Osteocyte (in vitro differentiated cells): ENCODE measurements around the gene ZNF354C. TPM values are rescaled to one million over a fixed set of nuclear protein-coding genes. Genes with fewer than 3 reads are reported as not detected.

Experiments used
- DNase-seq: peaks from one replicate; pipeline ENCODE4 v3.0.0; 2021; ENCODE audit warnings: mixed read lengths; ENCODE audit not compliant: unreplicated experiment; ENCODE audit errors: extremely low spot score
- H3K27ac Mint-ChIP-seq: one replicate; pipeline ENCODE4 v1.8.0; 2021; ENCODE audit warnings: mild to moderate bottlenecking, mixed read lengths; ENCODE audit not compliant: unreplicated experiment
- H3K27me3 Mint-ChIP-seq: one replicate; pipeline ENCODE4 v1.8.0; 2021; ENCODE audit warnings: mixed read lengths; ENCODE audit not compliant: unreplicated experiment
- H3K36me3 Mint-ChIP-seq: one replicate; pipeline ENCODE4 v1.8.0; 2021; ENCODE audit warnings: mixed read lengths; ENCODE audit not compliant: unreplicated experiment
- H3K4me1 Mint-ChIP-seq: one replicate; pipeline ENCODE4 v1.8.0; 2021; ENCODE audit warnings: mixed read lengths; ENCODE audit not compliant: unreplicated experiment
- H3K4me3 Mint-ChIP-seq: one replicate; pipeline ENCODE4 v1.8.0; 2021; ENCODE audit warnings: mild to moderate bottlenecking, moderate library complexity, mixed read lengths; ENCODE audit not compliant: unreplicated experiment
- H3K9me3 Mint-ChIP-seq: one replicate; pipeline ENCODE4 v1.8.0; 2021; ENCODE audit warnings: mixed read lengths; ENCODE audit not compliant: unreplicated experiment
- CTCF ChIP-seq: fragments of 200-600 bp; sonication (generic); IDR thresholded peaks from 2 replicates; pipeline ENCODE4 v1.5.0; 2021; ENCODE audit warnings: antibody characterized with exemption, mild to moderate bottlenecking, moderate library complexity
- total RNA-seq: library from RNA; stranded (reverse); gene quantifications from 2 replicates; pipeline ENCODE4 v1.2.1, GENCODE V29; 2021

ZNF354C gene
- total RNA-seq, 1 donor from 2014 or later: 4.6 TPM

- DNase-seq: peak; percentile 51
- no peak overlapping the region for H3K4me3 Mint-ChIP-seq
- TF ChIP-seq CTCF: no peak
- H3K4me1 Mint-ChIP-seq: no peaks in the 10 kb centered on the region
- H3K36me3 Mint-ChIP-seq: no peaks in the 10 kb centered on the region
- H3K27ac Mint-ChIP-seq: no peak overlapping the region
- peaks cover 40% of the 10 kb centered on the region for H3K9me3 Mint-ChIP-seq
- H3K27me3 Mint-ChIP-seq: no peaks in the 10 kb centered on the region
These were observed 50.4 kb downstream of the ZNF354C start for GRCh38 chr5:179110528-179110927.

GRCh38 chr5:179111267-179112207, 51.4 kb downstream of the ZNF354C start:
- no peak overlapping the region for H3K27ac Mint-ChIP-seq
- no peaks in the 10 kb centered on the region for H3K27me3 Mint-ChIP-seq
- no peak overlapping the region for H3K4me3 Mint-ChIP-seq
- peak; percentile 74 for DNase-seq
- no peak for TF ChIP-seq CTCF
- no peaks in the 10 kb centered on the region for H3K4me1 Mint-ChIP-seq
- no peaks in the 10 kb centered on the region for H3K36me3 Mint-ChIP-seq
- H3K9me3 Mint-ChIP-seq: peaks cover 40% of the 10 kb centered on the region

DNA sequence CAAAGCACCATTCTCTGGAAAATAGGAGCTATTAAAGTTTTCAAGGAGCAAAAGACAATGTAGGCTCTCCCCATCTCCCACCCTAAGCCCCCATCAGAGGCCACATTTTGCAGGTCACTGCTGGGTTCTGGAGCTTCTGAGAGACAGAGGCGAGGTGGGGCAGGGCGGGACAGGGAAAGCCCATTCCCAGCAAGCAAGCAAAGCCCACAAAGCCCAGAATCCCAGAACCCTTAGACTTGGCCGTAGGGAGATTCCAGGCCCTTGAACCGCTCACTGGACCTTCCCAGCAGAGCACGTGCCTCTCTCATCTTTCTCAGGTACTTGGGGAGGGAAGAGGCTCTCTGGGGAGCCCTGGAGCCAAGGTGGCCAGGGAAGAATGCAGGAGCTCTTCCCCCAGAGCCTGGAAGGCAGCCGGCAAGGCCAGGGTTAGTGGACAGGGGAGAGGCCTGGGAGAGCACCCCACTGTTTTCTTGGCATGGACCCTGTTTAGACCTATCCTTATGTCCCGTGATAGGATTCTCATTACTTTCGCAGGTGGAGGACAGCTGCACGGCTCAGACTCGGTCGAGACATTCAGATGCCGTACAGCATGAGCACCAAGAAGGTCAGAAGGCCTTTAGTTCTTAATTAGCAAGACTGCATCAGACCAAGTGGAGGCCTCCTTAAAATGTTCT, 52.4 kb downstream of the ZNF354C start:
- no peaks in the 10 kb centered on the region for H3K27me3 Mint-ChIP-seq
- no peak for TF ChIP-seq CTCF

DNA sequence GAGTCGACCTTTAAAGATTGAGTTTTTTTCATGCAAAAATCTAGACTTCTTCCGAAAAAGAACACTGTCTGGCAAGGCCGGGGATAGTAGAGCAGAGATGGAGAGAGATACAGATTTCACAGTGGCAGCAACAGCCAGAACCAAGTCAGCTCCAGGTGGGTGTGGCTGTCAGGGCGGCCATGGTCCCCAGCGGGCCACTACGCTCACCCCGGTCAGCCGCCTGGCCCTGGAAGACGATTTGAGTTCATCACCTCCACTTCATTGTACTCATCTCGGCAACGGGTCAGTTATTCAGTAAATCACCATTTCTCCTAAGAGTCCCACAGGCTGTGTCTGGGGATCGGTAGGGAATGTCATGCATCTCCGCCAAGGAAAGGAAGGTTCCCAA, 53.0 kb downstream of the ZNF354C start:
- Mint-ChIP-seq H3K36me3 (no peaks in the 10 kb centered on the region), H3K9me3 (peaks cover 31% of the 10 kb centered on the region), H3K27me3 (no peaks in the 10 kb centered on the region), H3K27ac (no peak overlapping the region), H3K4me3 (no peak overlapping the region), H3K4me1 (no peaks in the 10 kb centered on the region)
- no peak for TF ChIP-seq CTCF
- peak; percentile 73 for DNase-seq

More for the DNA sequence above, 52.4 kb downstream of the ZNF354C start:
- Mint-ChIP-seq H3K4me1 (no peaks in the 10 kb centered on the region), H3K27ac (no peak overlapping the region), H3K9me3 (peaks cover 34% of the 10 kb centered on the region), H3K4me3 (no peak overlapping the region), H3K36me3 (no peaks in the 10 kb centered on the region)
- peak; percentile 64 for DNase-seq
